Activated CD8-positive, alpha-beta memory T cell treated with anti-CD3 and anti-CD28 coated beads, Interleukin-2, amount 10 ng/mL, durations not matched to agents 7 days and 5 days (primary cell): ENCODE measurements around the gene FAM217B. TPM values are rescaled to one million over a fixed set of nuclear protein-coding genes. Genes with fewer than 3 reads are reported as not detected.

Experiments
- ATAC-seq: fragments of 150-1000 bp; cut with Tn5 transposase; one replicate; pipeline ENCODE4 v1.10.0; 2021; ENCODE audit warnings: moderate library complexity
- CTCF ChIA-PET: fragments of 350-600 bp; sonication (Branson Sonifier 250); formaldehyde crosslinking; loops from one replicate; lab custom pipeline; 2021; ENCODE audit warnings: antibody characterized with exemption; lab: Charles Lee
- DNase-seq: peaks from one replicate; pipeline ENCODE4 v3.0.0-alpha.2; 2020
- H3K27ac Mint-ChIP-seq: one replicate; pipeline ENCODE4 v1.8.0; 2021; ENCODE audit warnings: mild to moderate bottlenecking, mixed read lengths
- H3K27me3 Mint-ChIP-seq: one replicate; pipeline ENCODE4 v1.8.0; 2021; ENCODE audit warnings: mixed read lengths
- H3K36me3 Mint-ChIP-seq: one replicate; pipeline ENCODE4 v1.8.0; 2021; ENCODE audit warnings: mild to moderate bottlenecking, mixed read lengths
- H3K4me1 Mint-ChIP-seq: one replicate; pipeline ENCODE4 v1.8.0; 2021; ENCODE audit warnings: mixed read lengths
- H3K4me3 Mint-ChIP-seq: one replicate; pipeline ENCODE4 v1.8.0; 2021; ENCODE audit warnings: mild to moderate bottlenecking, moderate library complexity, mixed read lengths
- H3K9me3 Mint-ChIP-seq: one replicate; pipeline ENCODE4 v1.8.0; 2022; ENCODE audit warnings: low read depth, mixed read lengths
- total RNA-seq, 2 experiments: library from RNA; stranded (reverse); gene quantifications; one replicate each; pipeline ENCODE4 v1.2.3, GENCODE V29; 2021

The FAM217B gene
- total RNA-seq, 2 experiments from 2014 or later = 21.9 to 31.2 TPM

DNA sequence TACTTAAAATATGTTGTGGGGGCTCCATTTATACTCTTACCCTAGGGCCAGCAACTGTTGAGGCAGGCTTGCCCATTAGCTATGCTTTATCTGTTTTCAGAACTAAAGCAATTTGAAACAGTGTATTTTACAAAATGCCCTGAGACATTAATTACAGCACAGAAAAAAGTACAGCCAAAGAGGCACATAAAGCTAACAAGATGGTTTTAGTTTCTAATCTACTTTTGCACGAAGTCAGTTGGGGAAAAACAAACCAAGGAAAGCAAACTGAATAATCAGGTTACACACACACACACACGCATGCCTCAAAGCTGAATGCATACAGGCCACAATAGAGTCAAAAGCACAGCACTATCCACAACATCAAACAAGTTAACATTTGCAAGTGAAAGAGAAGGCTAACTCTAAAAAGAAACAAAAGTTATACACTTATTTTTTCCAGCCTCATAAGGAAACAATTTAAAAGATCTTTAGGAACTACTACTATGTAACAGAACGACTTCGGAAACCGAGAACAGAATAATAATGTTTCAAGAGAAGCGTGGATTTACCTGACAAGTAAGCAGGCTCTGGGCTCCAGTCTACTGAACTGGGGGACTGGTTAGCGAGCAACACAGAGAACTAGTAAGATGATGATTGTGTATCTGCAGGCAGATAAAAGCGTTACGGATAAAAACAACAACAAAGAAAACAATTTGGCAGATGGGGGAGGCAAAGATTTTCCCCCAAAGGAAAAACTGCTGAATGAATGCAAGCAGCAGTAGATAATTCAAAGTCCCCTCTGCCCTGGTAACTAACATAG, 8.5 kb upstream of the FAM217B start:
- peak overlapping the region; percentile 68 for H3K4me3 Mint-ChIP-seq
- no peaks in the 10 kb centered on the region for H3K27me3 Mint-ChIP-seq
- no peaks in the 10 kb centered on the region for H3K9me3 Mint-ChIP-seq
- peaks cover 33% of the 10 kb centered on the region for H3K4me1 Mint-ChIP-seq
- CTCF ChIA-PET = interaction anchor here (2.2 kb wide), 1 partner anchor 9 kb away, joined by 12 read pairs; the partner anchor contains the start of genes FAM217B and PPP1R3D
- H3K36me3 Mint-ChIP-seq = peaks cover 3% of the 10 kb centered on the region
- ATAC-seq (no peak), DNase-seq (no peak)
- H3K27ac Mint-ChIP-seq = peak overlapping the region; percentile 70

GRCh38 chr20:59932616-59933295, 7.4 kb upstream of the FAM217B start:
- H3K4me1 Mint-ChIP-seq = peaks cover 39% of the 10 kb centered on the region
- H3K9me3 Mint-ChIP-seq = no peaks in the 10 kb centered on the region
- CTCF ChIA-PET = interaction anchor here (1.4 to 2.4 kb wide), 3 partner anchors 8 to 15 kb away, joined by 3 to 14 read pairs (median 12); partner anchors contain the start of genes FAM217B and PPP1R3D
- H3K27me3 Mint-ChIP-seq = no peaks in the 10 kb centered on the region
- no peak for DNase-seq
- peaks cover 3% of the 10 kb centered on the region for H3K36me3 Mint-ChIP-seq
- peak overlapping the region; percentile 46 for H3K27ac Mint-ChIP-seq
- ATAC-seq = no peak
- H3K4me3 Mint-ChIP-seq = peak overlapping the region; percentile 73

DNA sequence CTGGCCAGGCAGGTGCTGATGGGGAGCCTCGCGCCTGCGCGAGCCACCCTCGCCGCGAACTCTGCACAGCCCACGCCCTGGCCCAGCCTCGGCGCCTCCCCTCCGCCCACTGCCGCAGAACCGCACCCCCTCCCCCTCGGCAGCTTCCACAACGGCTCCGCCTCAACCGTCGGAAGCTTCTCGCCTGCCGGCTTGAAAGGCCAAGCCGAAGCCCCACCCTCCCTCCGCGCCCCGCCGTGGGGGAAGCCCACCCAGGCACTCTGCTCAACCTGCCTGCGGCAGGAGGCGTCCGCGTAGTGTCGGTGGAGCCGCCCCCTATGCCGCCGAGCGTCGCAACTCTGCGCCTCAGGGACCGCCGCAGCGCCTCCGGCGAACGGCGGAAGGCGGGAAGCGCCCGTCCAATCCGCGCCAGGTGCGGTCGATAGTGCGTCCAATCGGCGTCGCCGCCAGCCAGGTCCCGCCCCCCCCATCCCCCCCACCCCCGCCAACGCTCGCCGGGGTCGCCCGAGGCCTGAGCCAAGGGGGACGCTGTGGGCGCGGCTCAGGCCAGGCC, 6.8 kb upstream of the FAM217B start, which contains the start of gene SYCP2:
SYCP2 (minus strand) TSS at position 342 of the 553 bp plus-strand sequence. CDS start 11,224 bp downstream, outside the sequence.
- peak within 1 kb of the TSS; percentile 73 for H3K4me3 Mint-ChIP-seq
- H3K9me3 Mint-ChIP-seq = no peaks in the 10 kb centered on the region
- peaks cover 43% of the 10 kb centered on the region for H3K4me1 Mint-ChIP-seq
- CTCF ChIA-PET = interaction anchor here (1.1 to 2.4 kb wide), 6 partner anchors 8 to 1088 kb away, joined by 3 to 14 read pairs (median 6); no protein-coding TSS in a partner anchor
- ATAC-seq (peak; percentile 78), DNase-seq (peak; percentile 80)
- no peaks in the 10 kb centered on the region for H3K27me3 Mint-ChIP-seq
- peak within 1 kb of the TSS; percentile 73 for H3K27ac Mint-ChIP-seq
- H3K36me3 Mint-ChIP-seq = peaks cover 8% of the 10 kb centered on the region

DNA sequence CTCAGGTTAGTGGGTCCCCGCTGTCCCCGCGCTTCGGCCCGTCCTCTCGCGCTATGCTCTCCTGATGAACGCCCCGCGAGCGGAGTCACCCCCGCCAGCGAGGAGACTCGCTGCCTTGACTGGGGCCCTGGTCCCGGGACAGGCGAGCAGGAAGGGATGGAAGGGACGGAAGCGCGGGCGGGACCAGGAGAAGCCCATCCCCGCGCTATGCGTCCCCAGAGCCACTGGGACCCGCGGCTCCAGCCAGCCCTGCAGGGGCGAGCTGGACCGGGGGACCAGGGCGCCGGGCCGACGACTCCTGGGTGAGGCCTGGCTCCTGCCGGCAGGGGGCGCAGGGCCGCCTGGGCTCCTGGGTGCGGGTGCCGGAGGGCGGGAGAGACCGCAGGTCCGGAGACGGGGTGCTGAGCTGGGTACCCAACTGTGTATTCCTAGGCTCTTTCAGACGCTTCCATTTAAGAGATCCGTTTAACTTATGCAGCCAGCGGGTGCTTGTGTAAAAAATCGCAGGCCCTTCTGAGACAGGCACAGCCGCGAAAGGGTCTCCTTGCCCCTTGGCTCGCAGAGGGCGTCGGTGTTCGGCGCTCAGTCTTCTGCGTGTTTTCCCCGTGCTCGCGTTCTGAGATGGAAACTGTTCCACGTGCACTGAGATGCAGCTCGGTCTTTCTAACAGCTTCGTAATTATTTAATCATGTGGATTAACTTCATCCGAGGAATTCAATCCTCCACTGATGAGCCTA, 6.2 kb upstream of the FAM217B start:
- peak; percentile 82 for DNase-seq
- Mint-ChIP-seq H3K27ac (peak overlapping the region; percentile 73), H3K4me3 (peak overlapping the region; percentile 73), H3K9me3 (no peaks in the 10 kb centered on the region), H3K27me3 (no peaks in the 10 kb centered on the region), H3K36me3 (peaks cover 12% of the 10 kb centered on the region), H3K4me1 (peaks cover 49% of the 10 kb centered on the region)
- CTCF ChIA-PET = interaction anchor here (0.9 to 2.4 kb wide), 12 partner anchors 8 to 1089 kb away, joined by 3 to 14 read pairs (median 4); no protein-coding TSS in a partner anchor
- ATAC-seq = peak; percentile 84

GRCh38 chr20:59935457-59936185, 4.6 kb upstream of the FAM217B start:
- Mint-ChIP-seq H3K4me3 (no peak overlapping the region), H3K9me3 (no peaks in the 10 kb centered on the region), H3K27me3 (no peaks in the 10 kb centered on the region), H3K36me3 (peaks cover 12% of the 10 kb centered on the region), H3K27ac (no peak overlapping the region), H3K4me1 (peaks cover 46% of the 10 kb centered on the region)
- ATAC-seq = no peak
- DNase-seq = no peak
- CTCF ChIA-PET = interaction anchor here (0.7 to 1.7 kb wide), 3 partner anchors 10 to 13 kb away, joined by 3 to 10 read pairs (median 3); no protein-coding TSS in a partner anchor

DNA sequence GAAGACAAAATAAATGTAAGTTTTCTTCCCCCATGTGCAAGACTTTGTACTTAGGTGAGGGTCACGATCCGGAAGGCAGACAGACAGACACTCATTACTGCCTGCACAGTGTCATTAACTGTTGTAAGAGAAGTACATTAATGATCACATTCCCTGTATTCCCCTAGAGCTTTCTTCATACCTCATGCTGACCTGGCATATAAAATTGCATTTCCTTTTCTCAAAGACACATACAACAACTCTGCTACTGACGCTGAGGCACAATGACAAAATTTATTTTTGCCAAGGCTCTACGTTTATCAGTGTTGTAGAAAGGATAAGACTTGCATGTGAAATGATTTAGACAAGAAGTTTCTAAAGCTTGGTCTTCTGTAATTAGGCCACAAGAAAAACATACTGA, 3.8 kb upstream of the FAM217B start:
- peaks cover 49% of the 10 kb centered on the region for H3K4me1 Mint-ChIP-seq
- DNase-seq = no peak
- no peak overlapping the region for H3K4me3 Mint-ChIP-seq
- H3K36me3 Mint-ChIP-seq = peaks cover 12% of the 10 kb centered on the region
- CTCF ChIA-PET = interaction anchor here (0.7 to 1.8 kb wide), 4 partner anchors 9 to 121 kb away, joined by 3 to 6 read pairs (median 3); no protein-coding TSS in a partner anchor
- no peaks in the 10 kb centered on the region for H3K27me3 Mint-ChIP-seq
- H3K9me3 Mint-ChIP-seq = no peaks in the 10 kb centered on the region
- no peak for ATAC-seq
- no peak overlapping the region for H3K27ac Mint-ChIP-seq

GRCh38 chr20:59937150-59937549, 3.0 kb upstream of the FAM217B start:
- DNase-seq (no peak), ATAC-seq (no peak)
- peaks cover 48% of the 10 kb centered on the region for H3K4me1 Mint-ChIP-seq
- CTCF ChIA-PET = interaction anchor here (1.0 to 1.8 kb wide), 3 partner anchors 9 to 120 kb away, joined by 3 to 6 read pairs (median 3); no protein-coding TSS in a partner anchor
- peaks cover 10% of the 10 kb centered on the region for H3K36me3 Mint-ChIP-seq
- H3K27ac Mint-ChIP-seq = no peak overlapping the region
- H3K9me3 Mint-ChIP-seq = no peaks in the 10 kb centered on the region
- no peaks in the 10 kb centered on the region for H3K27me3 Mint-ChIP-seq
- no peak overlapping the region for H3K4me3 Mint-ChIP-seq

GRCh38 chr20:59938221-59938620, 2.0 kb upstream of the FAM217B start:
- peak overlapping the region; percentile 2 for H3K27ac Mint-ChIP-seq

DNA sequence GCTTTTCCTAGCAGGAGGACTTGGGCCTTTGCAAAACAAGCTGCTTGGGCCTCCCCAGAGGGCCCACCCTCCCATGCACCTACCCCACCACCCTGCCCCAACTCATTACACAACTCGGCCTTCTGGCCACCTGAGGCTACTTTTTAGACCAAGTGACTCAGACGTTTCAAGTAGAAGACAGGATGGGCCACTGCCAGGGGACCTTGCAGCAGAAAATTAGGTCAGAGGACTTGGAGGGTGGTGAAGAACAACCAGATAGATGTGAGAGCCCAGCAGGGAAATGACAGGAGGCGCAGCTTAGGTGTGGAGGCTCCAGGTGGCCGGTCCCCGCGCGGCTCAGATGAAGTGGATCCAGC, 1.5 kb upstream of the FAM217B start:
- Mint-ChIP-seq H3K27me3 (no peaks in the 10 kb centered on the region), H3K27ac (peak overlapping the region; percentile 58), H3K36me3 (peaks cover 13% of the 10 kb centered on the region), H3K9me3 (no peaks in the 10 kb centered on the region), H3K4me1 (peaks cover 52% of the 10 kb centered on the region), H3K4me3 (peak overlapping the region; percentile 74)
- ATAC-seq (no peak), DNase-seq (no peak)
- CTCF ChIA-PET = no interaction called here

More at GRCh38 chr20:59938221-59938620, 2.0 kb upstream of the FAM217B start:
- DNase-seq (no peak), ATAC-seq (no peak)
- peaks cover 52% of the 10 kb centered on the region for H3K4me1 Mint-ChIP-seq
- peaks cover 13% of the 10 kb centered on the region for H3K36me3 Mint-ChIP-seq
- no peaks in the 10 kb centered on the region for H3K27me3 Mint-ChIP-seq
- H3K4me3 Mint-ChIP-seq = peak overlapping the region; percentile 74
- CTCF ChIA-PET = interaction anchor here (1.0 to 1.8 kb wide), 2 partner anchors 23 to 119 kb away, joined by 3 to 6 read pairs; no protein-coding TSS in a partner anchor
- no peaks in the 10 kb centered on the region for H3K9me3 Mint-ChIP-seq

DNA sequence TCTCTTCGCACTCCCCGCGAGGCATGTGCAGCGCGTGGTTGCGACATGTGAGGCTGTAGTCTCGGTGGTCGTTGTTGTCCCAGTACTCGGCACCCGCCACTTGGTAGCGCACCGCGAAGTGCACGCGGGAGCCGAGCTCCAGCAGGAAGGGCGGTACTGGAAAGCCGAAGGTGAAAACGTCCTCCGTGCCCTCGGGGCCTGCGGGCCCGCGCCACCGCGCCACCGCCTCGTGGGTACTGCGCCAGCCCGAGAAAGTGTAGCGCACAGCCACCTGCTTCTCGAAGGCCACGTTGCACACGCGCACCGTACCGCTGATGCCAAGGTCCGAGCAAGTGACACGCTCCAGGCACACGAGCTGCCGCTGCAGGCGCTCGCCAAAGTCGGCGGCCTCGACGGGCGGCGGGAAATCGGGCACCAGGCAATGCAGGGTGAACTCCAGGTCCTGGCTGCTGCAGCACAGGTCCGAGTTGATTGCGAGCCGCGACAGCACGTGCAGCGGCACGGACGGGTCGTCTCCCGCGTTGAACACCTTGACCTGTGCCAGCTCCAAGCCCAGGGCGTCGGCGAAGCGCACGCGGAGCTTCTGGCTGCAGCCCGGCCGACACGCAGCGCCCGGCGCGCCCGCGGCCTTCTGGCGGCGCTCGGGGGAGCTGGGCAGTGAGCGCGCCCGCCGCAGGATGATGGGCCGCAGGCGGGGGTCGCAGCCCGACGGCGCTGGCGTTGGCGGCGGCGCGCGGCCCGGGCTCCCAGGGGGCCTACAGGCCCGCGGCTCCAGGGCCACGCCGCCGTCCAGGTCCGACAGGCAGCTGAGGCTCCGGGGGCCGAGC, 924 bp upstream of the FAM217B start:
- CTCF ChIA-PET = interaction anchor here (0.8 to 2.7 kb wide), 6 partner anchors 8 to 117 kb away, joined by 3 to 15 read pairs (median 6); no protein-coding TSS in a partner anchor
- Mint-ChIP-seq H3K4me1 (peaks cover 50% of the 10 kb centered on the region), H3K27me3 (no peaks in the 10 kb centered on the region), H3K36me3 (peaks cover 16% of the 10 kb centered on the region), H3K4me3 (peak overlapping the region; percentile 99), H3K27ac (peak overlapping the region; percentile 58), H3K9me3 (no peaks in the 10 kb centered on the region)
- DNase-seq = no peak
- ATAC-seq = no peak

DNA sequence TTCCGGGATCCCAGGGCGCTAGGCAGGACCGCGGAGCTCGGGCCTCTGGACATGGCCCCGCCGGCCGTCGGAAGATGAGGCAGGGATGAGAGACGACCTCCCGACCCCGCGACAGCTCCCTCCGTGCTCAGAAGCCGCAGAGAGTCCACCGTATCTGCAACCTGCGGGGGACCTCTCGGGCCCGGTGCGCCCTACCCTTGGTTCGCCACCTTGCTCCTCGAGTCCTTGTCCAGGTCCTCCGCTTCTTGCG, 385 bp upstream of the FAM217B start:
- ATAC-seq (peak; percentile 20), DNase-seq (no peak)
- Mint-ChIP-seq H3K27ac (peak overlapping the region; percentile 99), H3K9me3 (no peaks in the 10 kb centered on the region), H3K4me1 (peaks cover 48% of the 10 kb centered on the region), H3K4me3 (peak overlapping the region; percentile 99), H3K36me3 (peaks cover 19% of the 10 kb centered on the region), H3K27me3 (no peaks in the 10 kb centered on the region)
- CTCF ChIA-PET = interaction anchor here (0.8 to 2.7 kb wide), 10 partner anchors 8 to 322 kb away, joined by 3 to 15 read pairs (median 4); no protein-coding TSS in a partner anchor
